A673 (cell line): ENCODE data around the gene MATK. TPM values are rescaled to one million over a fixed set of nuclear protein-coding genes. Genes with fewer than 3 reads are reported as not detected.

Experiments
- BruUV-seq: library from RNA; stranded (reverse); fragments of 400-500 nt; replicated peaks from 2 replicates; lab custom pipeline; 2021; lab: Mats Ljungman, UMichigan
- CTCF ChIA-PET: fragments of 300-600 bp; sonication (Branson Sonifier 250); formaldehyde crosslinking; loops from one replicate; lab custom pipeline; 2022; ENCODE audit warnings: antibody characterized with exemption; lab: Charles Lee
- POLR2A ChIA-PET: fragments of 300-600 bp; sonication (Branson Sonifier 250); formaldehyde crosslinking; loops from one replicate; lab custom pipeline; 2022; ENCODE audit warnings: antibody characterized with exemption; ENCODE audit not compliant: low non-redundant PET; lab: Charles Lee
- DNase-seq: peaks from one replicate; pipeline ENCODE4 v3.0.0-alpha.2; 2015; ENCODE audit warnings: low spot score
- H3K27ac ChIP-seq: fragments of 200-600 bp; sonication (generic); 2 replicates; pipeline ENCODE4 v1.5.1; 2016; ENCODE audit warnings: mixed run types, low read depth, mild to moderate bottlenecking, mixed read lengths, antibody characterized with exemption, low read length; ENCODE audit not compliant: poor library complexity, severe bottlenecking
- H3K27me3 ChIP-seq: fragments of 200-600 bp; sonication (generic); replicated peaks from 2 replicates; pipeline ENCODE4 v1.6.1; 2017; ENCODE audit warnings: mixed run types, low read depth, mild to moderate bottlenecking, mixed read lengths, antibody characterized with exemption, low read length; ENCODE audit not compliant: insufficient read depth, poor library complexity
- H3K36me3 ChIP-seq: fragments of 200-600 bp; sonication (generic); 2 replicates; pipeline ENCODE4 v1.6.1; 2016; ENCODE audit warnings: mixed run types, mild to moderate bottlenecking, mixed read lengths, antibody characterized with exemption, low read length; ENCODE audit not compliant: insufficient read depth, poor library complexity, severe bottlenecking
- H3K4me1 ChIP-seq: fragments of 200-600 bp; sonication (generic); 2 replicates; pipeline ENCODE4 v1.6.1; 2017; ENCODE audit warnings: mixed run types, mild to moderate bottlenecking, mixed read lengths, antibody characterized with exemption, low read length; ENCODE audit not compliant: insufficient read depth, poor library complexity, severe bottlenecking
- H3K4me3 ChIP-seq: fragments of 200-600 bp; sonication (generic); 2 replicates; pipeline ENCODE4 v1.5.1; 2016; ENCODE audit warnings: low read depth, mixed run types, mild to moderate bottlenecking, mixed read lengths, low read length; ENCODE audit not compliant: poor library complexity, severe bottlenecking
- H3K9me3 ChIP-seq: fragments of 200-600 bp; sonication (generic); 2 replicates; pipeline ENCODE4 v1.6.1; 2016; ENCODE audit warnings: mixed run types, low read depth, mild to moderate bottlenecking, mixed read lengths, antibody characterized with exemption, low read length; ENCODE audit not compliant: poor library complexity, severe bottlenecking
- EZH2 ChIP-seq: fragments of 200-600 bp; sonication (generic); IDR thresholded peaks from 2 replicates; pipeline ENCODE4 v1.6.1; 2017; ENCODE audit warnings: borderline replicate concordance, low read depth, mild to moderate bottlenecking, mixed read lengths, antibody characterized with exemption, low read length; ENCODE audit not compliant: poor library complexity, severe bottlenecking
- intact Hi-C: fragments of 100-400 bp; cut with micrococcal nuclease; formaldehyde crosslinking; loops from one replicate; pipeline ENCODE4 v1.10.0; 2022; ENCODE audit not compliant: unreplicated experiment
- total RNA-seq: library from RNA; stranded (reverse); gene quantifications from 2 replicates; pipeline ENCODE4 v1.2.3, GENCODE V29; 2021
- TF ChIP-seq, protein P1 (sequence below): fragments of 300-800, 200-600 bp; sonication (generic); conservative IDR thresholded peaks from 2 replicates; pipeline ENCODE4 v1.5.1; 2017; ENCODE audit warnings: low read depth, mild to moderate bottlenecking, antibody characterized with exemption, low read length, moderate library complexity, mixed read lengths

The MATK gene
- total RNA-seq, 1 experiment from 2014 or later: 2.0 TPM

DNA sequence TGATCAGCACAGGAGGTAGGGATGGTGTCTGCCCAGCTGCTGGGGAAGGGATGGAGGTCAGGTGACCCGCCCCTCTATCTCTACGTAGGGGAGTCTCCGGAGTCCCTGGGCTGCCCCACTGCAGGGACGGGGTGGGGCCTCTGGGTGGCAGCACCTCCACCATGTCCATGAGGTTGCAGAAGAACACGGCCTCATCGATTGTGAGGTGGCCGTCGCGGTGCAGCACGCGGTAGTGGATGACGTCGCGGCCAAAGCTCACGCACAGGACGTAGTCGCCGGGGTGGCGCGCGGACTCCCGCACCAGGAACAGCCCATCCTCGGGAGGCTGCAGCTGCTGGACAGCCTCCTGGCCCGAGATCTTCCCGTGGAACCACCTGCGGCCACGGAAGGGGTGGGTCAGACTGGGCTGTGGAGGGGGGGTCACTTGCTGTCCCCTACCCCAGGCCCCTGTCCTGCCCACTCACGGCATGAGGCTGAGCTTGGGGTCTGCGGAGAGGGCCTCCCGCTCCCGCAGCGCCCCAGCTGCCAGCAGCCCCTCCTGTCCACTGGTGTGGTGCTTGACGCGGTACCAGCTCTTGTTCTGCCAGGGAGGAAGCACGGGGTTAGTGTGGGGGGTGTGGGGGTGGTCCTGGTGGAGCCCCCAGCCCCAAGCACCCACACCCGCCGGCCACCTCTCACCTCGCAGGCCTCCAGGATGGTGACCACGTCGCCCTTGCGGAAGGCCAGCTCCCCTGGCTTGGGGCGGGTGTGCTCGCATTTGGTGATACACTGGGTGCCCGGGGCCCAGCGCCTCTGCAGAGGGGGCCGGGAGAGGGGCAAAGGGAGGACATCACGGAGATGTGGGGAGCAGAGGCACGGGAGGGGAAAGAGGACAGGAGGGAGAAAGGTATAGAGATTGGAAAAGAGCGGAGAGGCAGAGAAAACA is 2.3 kb downstream of the MATK start:
- no TSS peak for BruUV-seq
- Histone ChIP-seq H3K9me3 (peaks cover 15% of the 10 kb centered on the region), H3K27ac (no peak overlapping the region), H3K4me1 (no peaks in the 10 kb centered on the region), H3K4me3 (no peak overlapping the region), H3K36me3 (no peaks in the 10 kb centered on the region), H3K27me3 (no peaks in the 10 kb centered on the region)
- CTCF ChIA-PET: no interaction called here
- intact Hi-C loops: no loop called here
- TF ChIP-seq, protein P1, sequence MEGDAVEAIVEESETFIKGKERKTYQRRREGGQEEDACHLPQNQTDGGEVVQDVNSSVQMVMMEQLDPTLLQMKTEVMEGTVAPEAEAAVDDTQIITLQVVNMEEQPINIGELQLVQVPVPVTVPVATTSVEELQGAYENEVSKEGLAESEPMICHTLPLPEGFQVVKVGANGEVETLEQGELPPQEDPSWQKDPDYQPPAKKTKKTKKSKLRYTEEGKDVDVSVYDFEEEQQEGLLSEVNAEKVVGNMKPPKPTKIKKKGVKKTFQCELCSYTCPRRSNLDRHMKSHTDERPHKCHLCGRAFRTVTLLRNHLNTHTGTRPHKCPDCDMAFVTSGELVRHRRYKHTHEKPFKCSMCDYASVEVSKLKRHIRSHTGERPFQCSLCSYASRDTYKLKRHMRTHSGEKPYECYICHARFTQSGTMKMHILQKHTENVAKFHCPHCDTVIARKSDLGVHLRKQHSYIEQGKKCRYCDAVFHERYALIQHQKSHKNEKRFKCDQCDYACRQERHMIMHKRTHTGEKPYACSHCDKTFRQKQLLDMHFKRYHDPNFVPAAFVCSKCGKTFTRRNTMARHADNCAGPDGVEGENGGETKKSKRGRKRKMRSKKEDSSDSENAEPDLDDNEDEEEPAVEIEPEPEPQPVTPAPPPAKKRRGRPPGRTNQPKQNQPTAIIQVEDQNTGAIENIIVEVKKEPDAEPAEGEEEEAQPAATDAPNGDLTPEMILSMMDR: peak; percentile 48
- no peak for TF ChIP-seq EZH2
- DNase-seq: no peak
- POLR2A ChIA-PET: interaction anchor here (0.7 kb wide), 1 partner anchor 117 kb away, joined by 8 read pairs; no protein-coding TSS in a partner anchor

DNA sequence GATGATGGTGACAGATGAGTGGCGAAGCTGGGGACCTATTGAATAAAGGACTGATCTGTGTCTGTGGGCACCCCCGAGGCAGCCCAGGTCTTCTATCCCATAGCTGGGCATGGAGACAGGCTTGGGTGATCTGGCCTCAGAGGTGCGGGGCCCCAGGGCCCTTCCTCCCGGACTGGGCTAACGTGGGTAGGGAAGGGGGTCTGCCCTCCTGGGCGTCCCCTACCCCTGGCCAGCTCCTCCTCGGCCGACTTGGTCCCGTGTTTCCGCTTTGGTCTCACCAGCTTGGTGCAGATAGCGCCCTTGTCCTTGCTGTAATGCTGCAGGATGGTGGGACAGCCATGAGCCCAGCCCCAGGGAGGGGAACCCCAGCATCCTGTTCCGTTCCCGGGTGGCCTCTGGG is 3.3 kb downstream of the MATK start:
- intact Hi-C loops: no loop called here
- CTCF ChIA-PET: no interaction called here
- Histone ChIP-seq H3K27ac (no peak overlapping the region), H3K27me3 (no peaks in the 10 kb centered on the region), H3K4me3 (no peak overlapping the region), H3K36me3 (no peaks in the 10 kb centered on the region), H3K4me1 (no peaks in the 10 kb centered on the region), H3K9me3 (peaks cover 15% of the 10 kb centered on the region)
- BruUV-seq: no TSS peak
- no peak for DNase-seq
- no peak for TF ChIP-seq EZH2
- TF ChIP-seq, protein P1: no peak
- POLR2A ChIA-PET: no interaction called here

DNA sequence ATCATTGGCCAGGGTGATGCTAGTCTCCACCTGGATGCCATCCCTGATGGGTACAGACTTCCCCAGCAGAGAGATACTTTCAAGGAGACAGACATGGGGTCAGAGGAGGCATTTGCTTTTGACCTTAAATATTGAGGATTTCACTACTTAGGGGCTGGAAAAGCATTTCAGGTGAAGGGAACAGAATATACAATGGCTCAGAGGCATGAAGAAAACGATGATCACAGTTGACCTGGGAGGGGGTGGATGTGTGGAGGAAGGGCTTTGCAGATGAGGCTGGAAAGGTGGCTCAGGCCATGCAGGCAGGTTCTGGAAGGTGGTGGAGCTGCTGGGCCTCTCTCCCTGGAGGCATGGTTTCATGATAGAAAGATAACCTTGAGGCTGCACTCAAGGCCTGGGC is 3.9 kb downstream of the MATK start:
- TF ChIP-seq, protein P1: no peak
- TF ChIP-seq EZH2: no peak
- POLR2A ChIA-PET: no interaction called here
- no peak overlapping the region for H3K27ac ChIP-seq
- no peak overlapping the region for H3K4me3 ChIP-seq
- peaks cover 15% of the 10 kb centered on the region for H3K9me3 ChIP-seq
- CTCF ChIA-PET: no interaction called here
- H3K36me3 ChIP-seq: no peaks in the 10 kb centered on the region
- BruUV-seq: no TSS peak
- intact Hi-C loops: no loop called here
- no peaks in the 10 kb centered on the region for H3K4me1 ChIP-seq
- H3K27me3 ChIP-seq: no peaks in the 10 kb centered on the region
- DNase-seq: no peak
